Nephron progenitor cell (in vitro differentiated cells): ENCODE data around the gene IL17RD.
A peak's percentile ranks its signal among the peaks of the same experiment; 100 is the strongest.

Experiments used
- DNase-seq: peaks from one replicate; pipeline ENCODE4 v3.0.0; 2021
- H3K27ac Mint-ChIP-seq: 2 replicates; pipeline ENCODE4 v1.8.0; 2021; ENCODE audit warnings: mild to moderate bottlenecking, moderate library complexity, mixed read lengths
- H3K27me3 Mint-ChIP-seq: 2 replicates; pipeline ENCODE4 v1.8.0; 2021; ENCODE audit warnings: mild to moderate bottlenecking, low read depth, mixed read lengths; ENCODE audit not compliant: poor library complexity
- H3K36me3 Mint-ChIP-seq: 2 replicates; pipeline ENCODE4 v1.8.0; 2021; ENCODE audit warnings: low read depth, mixed read lengths
- H3K4me1 Mint-ChIP-seq: 2 replicates; pipeline ENCODE4 v1.8.0; 2021; ENCODE audit warnings: mixed read lengths
- H3K4me3 Mint-ChIP-seq: 2 replicates; pipeline ENCODE4 v1.8.0; 2021; ENCODE audit warnings: mild to moderate bottlenecking, moderate library complexity, mixed read lengths
- H3K9me3 Mint-ChIP-seq: 2 replicates; pipeline ENCODE4 v1.8.0; 2021; ENCODE audit warnings: mild to moderate bottlenecking, moderate library complexity, mixed read lengths
- TF ChIP-seq, protein P1 (sequence below): fragments of 200-600 bp; sonication (generic); IDR thresholded peaks from 2 replicates; pipeline ENCODE4 v1.5.0; 2021; ENCODE audit warnings: antibody characterized with exemption

The IL17RD gene

DNA sequence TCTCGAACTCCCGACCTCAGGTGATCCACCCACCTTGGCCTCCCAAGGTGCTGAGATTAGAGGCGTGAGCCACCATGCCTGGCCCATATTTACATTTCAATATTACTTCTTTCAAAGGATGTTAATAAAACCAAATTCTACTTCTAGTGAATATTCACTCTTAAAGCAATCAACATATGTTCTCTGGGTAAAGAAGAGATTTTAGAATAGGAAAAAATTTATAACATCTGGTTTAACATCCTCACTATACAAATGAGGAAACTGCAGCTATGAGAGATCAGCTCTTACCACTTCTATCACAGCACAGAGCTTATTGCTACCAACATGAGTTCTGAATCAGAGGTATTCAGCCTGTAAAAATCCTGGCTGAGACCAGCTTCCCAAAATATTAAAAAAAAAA, 48.7 kb downstream of the IL17RD start:
- Mint-ChIP-seq H3K9me3 (no peaks in the 10 kb centered on the region), H3K4me3 (no peak overlapping the region), H3K36me3 (peaks cover 74% of the 10 kb centered on the region), H3K27ac (no peak overlapping the region), H3K27me3 (no peaks in the 10 kb centered on the region), H3K4me1 (peaks cover 43% of the 10 kb centered on the region)
- TF ChIP-seq, protein P1, sequence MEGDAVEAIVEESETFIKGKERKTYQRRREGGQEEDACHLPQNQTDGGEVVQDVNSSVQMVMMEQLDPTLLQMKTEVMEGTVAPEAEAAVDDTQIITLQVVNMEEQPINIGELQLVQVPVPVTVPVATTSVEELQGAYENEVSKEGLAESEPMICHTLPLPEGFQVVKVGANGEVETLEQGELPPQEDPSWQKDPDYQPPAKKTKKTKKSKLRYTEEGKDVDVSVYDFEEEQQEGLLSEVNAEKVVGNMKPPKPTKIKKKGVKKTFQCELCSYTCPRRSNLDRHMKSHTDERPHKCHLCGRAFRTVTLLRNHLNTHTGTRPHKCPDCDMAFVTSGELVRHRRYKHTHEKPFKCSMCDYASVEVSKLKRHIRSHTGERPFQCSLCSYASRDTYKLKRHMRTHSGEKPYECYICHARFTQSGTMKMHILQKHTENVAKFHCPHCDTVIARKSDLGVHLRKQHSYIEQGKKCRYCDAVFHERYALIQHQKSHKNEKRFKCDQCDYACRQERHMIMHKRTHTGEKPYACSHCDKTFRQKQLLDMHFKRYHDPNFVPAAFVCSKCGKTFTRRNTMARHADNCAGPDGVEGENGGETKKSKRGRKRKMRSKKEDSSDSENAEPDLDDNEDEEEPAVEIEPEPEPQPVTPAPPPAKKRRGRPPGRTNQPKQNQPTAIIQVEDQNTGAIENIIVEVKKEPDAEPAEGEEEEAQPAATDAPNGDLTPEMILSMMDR = no peak
- DNase-seq = no peak

DNA sequence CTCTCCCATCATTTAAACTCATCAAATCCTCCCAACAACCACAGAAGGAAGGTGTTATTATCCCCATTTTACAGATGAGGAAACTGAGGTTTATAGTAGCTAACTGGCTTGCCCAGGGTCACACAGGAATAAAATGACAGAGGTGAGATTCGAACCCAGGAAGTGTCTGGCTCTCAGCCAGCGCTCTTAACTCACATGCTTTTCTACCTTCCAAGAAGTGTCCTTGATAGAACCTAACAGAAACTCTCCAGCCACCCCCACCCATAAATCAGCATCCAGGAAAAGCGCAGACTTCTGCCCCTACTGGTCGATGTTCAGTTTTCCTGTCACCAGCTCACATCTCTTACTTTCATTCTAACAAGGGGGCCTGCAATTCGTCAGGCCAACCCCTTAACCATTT, 52.9 kb downstream of the IL17RD start:
- Mint-ChIP-seq H3K27ac (peak overlapping the region; percentile 58), H3K4me1 (peaks cover 36% of the 10 kb centered on the region), H3K4me3 (no peak overlapping the region), H3K9me3 (no peaks in the 10 kb centered on the region), H3K36me3 (peaks cover 78% of the 10 kb centered on the region), H3K27me3 (peaks cover 1% of the 10 kb centered on the region)
- DNase-seq = peak; percentile 22
- TF ChIP-seq, protein P1 = peak; percentile 23

DNA sequence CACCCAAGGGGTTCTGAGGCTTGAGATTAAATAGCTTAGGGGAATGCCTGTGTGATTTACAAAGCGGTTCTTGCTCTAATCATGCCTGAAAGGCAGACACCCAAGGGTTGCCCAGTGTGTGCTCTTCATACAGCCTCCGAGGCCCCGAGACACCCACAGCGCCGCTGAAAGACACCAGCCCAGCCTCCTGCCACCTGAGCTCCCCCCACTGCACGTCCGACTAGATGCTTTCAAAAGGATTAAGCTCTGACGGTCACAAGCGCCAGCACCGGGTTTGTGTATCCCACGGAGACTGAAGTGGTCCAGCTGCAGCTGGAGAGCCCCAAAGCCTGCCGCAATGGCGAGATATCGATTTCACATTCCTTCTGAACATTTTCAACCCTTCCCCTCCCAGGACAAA, 54.4 kb downstream of the IL17RD start:
- TF ChIP-seq, protein P1 = no peak
- Mint-ChIP-seq H3K4me3 (no peak overlapping the region), H3K27ac (peak overlapping the region; percentile 88), H3K4me1 (peaks cover 37% of the 10 kb centered on the region), H3K36me3 (peaks cover 81% of the 10 kb centered on the region), H3K9me3 (no peaks in the 10 kb centered on the region), H3K27me3 (peaks cover 2% of the 10 kb centered on the region)
- DNase-seq = peak; percentile 24

DNA sequence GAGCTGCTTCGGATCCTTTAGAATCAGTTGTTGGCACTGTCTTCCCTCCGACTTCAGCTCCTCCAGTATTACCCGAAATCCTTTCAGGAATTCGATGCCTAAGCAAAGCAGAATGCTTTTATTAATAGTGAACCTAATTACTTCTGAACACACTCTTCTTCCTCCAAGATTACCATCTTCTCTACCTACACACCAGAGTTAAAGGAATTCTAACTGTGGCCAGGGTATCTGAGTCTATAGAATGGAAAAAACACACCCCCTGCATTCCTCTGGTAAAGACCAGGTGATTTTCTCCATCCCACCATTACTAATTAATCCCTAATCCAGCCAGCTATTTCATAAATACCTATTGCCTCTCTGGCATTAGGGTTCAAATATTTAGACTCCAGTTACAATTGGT, 54.9 kb downstream of the IL17RD start:
- H3K9me3 Mint-ChIP-seq = no peaks in the 10 kb centered on the region
- TF ChIP-seq, protein P1 = no peak
- DNase-seq = no peak
- H3K27me3 Mint-ChIP-seq = peaks cover 2% of the 10 kb centered on the region
- H3K27ac Mint-ChIP-seq = peak overlapping the region; percentile 62
- H3K36me3 Mint-ChIP-seq = peaks cover 80% of the 10 kb centered on the region
- peaks cover 36% of the 10 kb centered on the region for H3K4me1 Mint-ChIP-seq
- H3K4me3 Mint-ChIP-seq = no peak overlapping the region

- Mint-ChIP-seq H3K9me3 (no peaks in the 10 kb centered on the region), H3K27me3 (peaks cover 2% of the 10 kb centered on the region), H3K4me1 (peaks cover 36% of the 10 kb centered on the region), H3K36me3 (peaks cover 80% of the 10 kb centered on the region), H3K27ac (peak overlapping the region; percentile 32), H3K4me3 (no peak overlapping the region)
- TF ChIP-seq, protein P1 = no peak
- DNase-seq = no peak
Measured at GRCh38 chr3:57109437-57110199, 55.5 kb downstream of the IL17RD start.

DNA sequence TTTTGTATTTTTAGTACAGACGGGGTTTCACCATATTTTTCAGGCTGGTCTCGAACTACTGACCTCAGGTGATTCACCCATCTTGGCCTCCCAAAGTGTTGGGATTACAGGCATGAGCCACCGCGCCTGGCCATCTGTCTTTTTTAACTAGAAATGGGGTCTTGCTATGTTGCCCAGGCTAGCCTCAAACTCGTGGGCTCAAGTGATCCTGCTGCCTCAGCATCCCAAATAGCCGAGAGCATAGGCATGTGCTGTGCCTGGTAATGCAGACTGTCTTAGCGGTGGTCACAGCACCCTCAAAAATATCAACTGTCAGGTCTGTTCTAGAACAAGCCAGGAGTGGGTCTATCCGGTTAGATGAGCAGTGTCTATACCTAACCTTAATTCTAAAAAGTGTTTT, 56.5 kb downstream of the IL17RD start:
- Mint-ChIP-seq H3K27me3 (peaks cover 2% of the 10 kb centered on the region), H3K4me1 (peaks cover 36% of the 10 kb centered on the region), H3K4me3 (no peak overlapping the region), H3K27ac (peak overlapping the region; percentile 48), H3K9me3 (no peaks in the 10 kb centered on the region), H3K36me3 (peaks cover 80% of the 10 kb centered on the region)
- TF ChIP-seq, protein P1 = no peak
- DNase-seq = no peak
